Measurements from ENCODE around the gene PCGF3.

GRCh38 chr4:764405-765169 lies 59.0 kb downstream of the PCGF3 start:
- TF ChIP-seq CTCF (IDR thresholded peaks at IDR 0.05) (no peak), POLR2AphosphoS5 (IDR thresholded peaks at IDR 0.05) (no peak), POLR2A (IDR thresholded peaks at IDR 0.05) (no peak)

Data from prostate gland (tissue), 2 donors.